Ectodermal cell (in vitro differentiated cells): ENCODE data around the gene CFAP52.

ENCODE experiments used
- H3K27ac ChIP-seq: 2 replicates; pipeline ENCODE4 v1.7.0; 2013; ENCODE audit warnings: mild to moderate bottlenecking, low read depth, low read length; ENCODE audit not compliant: insufficient read depth, poor library complexity, severe bottlenecking
- H3K27me3 ChIP-seq: 2 replicates; pipeline ENCODE4 v1.7.0; 2013; ENCODE audit warnings: mild to moderate bottlenecking, low read length; ENCODE audit not compliant: insufficient read depth, control insufficient read depth, poor library complexity, severe bottlenecking
- H3K36me3 ChIP-seq: one replicate; pipeline ENCODE4 v1.7.0; 2013; ENCODE audit warnings: low read length; ENCODE audit not compliant: control insufficient read depth, insufficient read depth
- H3K4me1 ChIP-seq: one replicate; pipeline ENCODE4 v1.7.0; 2013; ENCODE audit warnings: low read length; ENCODE audit not compliant: control insufficient read depth, insufficient read depth
- H3K4me3 ChIP-seq: 2 replicates; pipeline ENCODE4 v1.7.0; 2013; ENCODE audit warnings: low read depth, low read length, control low read depth; ENCODE audit not compliant: insufficient read depth
- H3K9me3 ChIP-seq: 2 replicates; pipeline ENCODE4 v1.7.0; 2013; ENCODE audit warnings: mild to moderate bottlenecking, low read length, moderate library complexity; ENCODE audit not compliant: control insufficient read depth
- WGBS, 2 experiments: methylation state at CpG; one replicate each; pipeline ENCODE4 v1.1.7; 2013; ENCODE audit warnings: missing lambda C conversion rate in 2 of 2; 5-methylcytosine and 5-hydroxymethylcytosine counted together

The CFAP52 gene

DNA sequence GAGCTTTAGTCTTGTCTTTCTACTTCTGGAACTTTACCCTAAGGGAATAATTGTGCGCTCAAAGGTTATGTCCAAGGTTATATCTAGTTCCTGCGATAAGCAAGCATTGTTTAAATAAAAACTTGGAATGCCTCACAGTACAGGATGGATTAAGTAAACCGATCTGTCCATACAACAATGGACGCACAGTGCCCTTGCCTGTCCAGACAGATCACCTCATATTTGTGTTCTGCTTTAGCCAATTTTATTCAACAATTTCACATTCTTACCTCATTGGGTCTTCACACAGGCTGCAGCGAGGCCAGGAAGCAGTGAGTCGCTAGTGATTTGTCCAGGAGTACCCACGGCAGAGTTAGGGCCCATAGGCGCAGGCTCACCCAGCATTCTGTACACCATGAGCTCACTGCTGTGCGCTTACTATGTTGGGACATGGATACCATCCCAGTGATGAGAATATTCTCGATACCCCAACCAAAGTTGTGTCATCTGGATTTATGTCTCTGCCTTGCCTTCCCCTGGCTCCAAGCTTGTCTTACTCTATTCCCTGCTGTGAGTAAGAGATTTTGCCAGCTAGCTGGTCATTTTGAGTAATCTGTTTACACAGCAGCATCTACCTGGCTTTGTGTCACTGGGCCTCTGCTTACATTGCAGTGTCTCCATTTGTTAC lies 108.6 kb downstream of the CFAP52 start:
- Histone ChIP-seq H3K27me3 (no peaks in the 10 kb centered on the region), H3K4me3 (no peak overlapping the region), H3K4me1 (no peaks in the 10 kb centered on the region), H3K9me3 (no peaks in the 10 kb centered on the region), H3K27ac (no peak overlapping the region), H3K36me3 (no peaks in the 10 kb centered on the region)
- 91% methylated on average over 10 of the region's 10 CpGs for WGBS, 2 experiments
